A673 (cell line): ENCODE data around the gene FNDC1. TPM values are rescaled to one million over a fixed set of nuclear protein-coding genes. Genes with fewer than 3 reads are reported as not detected.

Experiments used
- Bru-seq: library from RNA; stranded (reverse); fragments of 400-500 nt; gene quantifications from one replicate; lab custom pipeline; 2021; lab: Mats Ljungman, UMichigan
- BruChase-seq, 2 experiments: library from RNA; stranded (reverse); fragments of 400-500 nt; gene quantifications; one replicate each; lab custom pipeline; 2021; lab: Mats Ljungman, UMichigan
- BruUV-seq: library from RNA; stranded (reverse); fragments of 400-500 nt; replicated peaks from 2 replicates; lab custom pipeline; 2021; lab: Mats Ljungman, UMichigan
- CTCF ChIA-PET: fragments of 300-600 bp; sonication (Branson Sonifier 250); formaldehyde crosslinking; loops from one replicate; lab custom pipeline; 2022; ENCODE audit warnings: antibody characterized with exemption; lab: Charles Lee
- POLR2A ChIA-PET: fragments of 300-600 bp; sonication (Branson Sonifier 250); formaldehyde crosslinking; loops from one replicate; lab custom pipeline; 2022; ENCODE audit warnings: antibody characterized with exemption; ENCODE audit not compliant: low non-redundant PET; lab: Charles Lee
- DNase-seq: peaks from one replicate; pipeline ENCODE4 v3.0.0-alpha.2; 2015; ENCODE audit warnings: low spot score
- H3K27ac ChIP-seq: fragments of 200-600 bp; sonication (generic); 2 replicates; pipeline ENCODE4 v1.5.1; 2016; ENCODE audit warnings: mixed run types, low read depth, mild to moderate bottlenecking, mixed read lengths, antibody characterized with exemption, low read length; ENCODE audit not compliant: poor library complexity, severe bottlenecking
- H3K27me3 ChIP-seq: fragments of 200-600 bp; sonication (generic); replicated peaks from 2 replicates; pipeline ENCODE4 v1.6.1; 2017; ENCODE audit warnings: mixed run types, low read depth, mild to moderate bottlenecking, mixed read lengths, antibody characterized with exemption, low read length; ENCODE audit not compliant: insufficient read depth, poor library complexity
- H3K36me3 ChIP-seq: fragments of 200-600 bp; sonication (generic); 2 replicates; pipeline ENCODE4 v1.6.1; 2016; ENCODE audit warnings: mixed run types, mild to moderate bottlenecking, mixed read lengths, antibody characterized with exemption, low read length; ENCODE audit not compliant: insufficient read depth, poor library complexity, severe bottlenecking
- H3K4me1 ChIP-seq: fragments of 200-600 bp; sonication (generic); 2 replicates; pipeline ENCODE4 v1.6.1; 2017; ENCODE audit warnings: mixed run types, mild to moderate bottlenecking, mixed read lengths, antibody characterized with exemption, low read length; ENCODE audit not compliant: insufficient read depth, poor library complexity, severe bottlenecking
- H3K4me3 ChIP-seq: fragments of 200-600 bp; sonication (generic); 2 replicates; pipeline ENCODE4 v1.5.1; 2016; ENCODE audit warnings: low read depth, mixed run types, mild to moderate bottlenecking, mixed read lengths, low read length; ENCODE audit not compliant: poor library complexity, severe bottlenecking
- H3K9me3 ChIP-seq: fragments of 200-600 bp; sonication (generic); 2 replicates; pipeline ENCODE4 v1.6.1; 2016; ENCODE audit warnings: mixed run types, low read depth, mild to moderate bottlenecking, mixed read lengths, antibody characterized with exemption, low read length; ENCODE audit not compliant: poor library complexity, severe bottlenecking
- CTCF ChIP-seq: fragments of 300-800, 200-600 bp; sonication (generic); conservative IDR thresholded peaks from 2 replicates; pipeline ENCODE4 v1.5.1; 2017; ENCODE audit warnings: low read depth, mild to moderate bottlenecking, antibody characterized with exemption, low read length, moderate library complexity, mixed read lengths
- EZH2 ChIP-seq: fragments of 200-600 bp; sonication (generic); IDR thresholded peaks from 2 replicates; pipeline ENCODE4 v1.6.1; 2017; ENCODE audit warnings: borderline replicate concordance, low read depth, mild to moderate bottlenecking, mixed read lengths, antibody characterized with exemption, low read length; ENCODE audit not compliant: poor library complexity, severe bottlenecking
- intact Hi-C: fragments of 100-400 bp; cut with micrococcal nuclease; formaldehyde crosslinking; loops from one replicate; pipeline ENCODE4 v1.10.0; 2022; ENCODE audit not compliant: unreplicated experiment
- long read RNA-seq: library from polyadenylated mRNA; stranded (forward); transcript quantifications from one replicate; pipeline ENCODE4 v2.0.0, GENCODE V29; 2022
- total RNA-seq: library from RNA; stranded (reverse); gene quantifications from 2 replicates; pipeline ENCODE4 v1.2.3, GENCODE V29; 2021

The FNDC1 gene
- not detected in 2 replicates for total RNA-seq
- Bru-seq, nascent RNA = percentile 9 among the genes with signal in this experiment
- BruChase-seq, experiment 1, labeled RNA remaining after a 2-hour chase = percentile 10 among the genes with signal in this experiment
- percentile 3 among the genes with signal in this experiment for BruChase-seq, experiment 2, labeled RNA remaining after a 6-hour chase
- long read RNA-seq = 0 reads

- Histone ChIP-seq H3K27ac (no peak within 1 kb of the TSS), H3K4me3 (peak within 1 kb of the TSS; percentile 34), H3K27me3 (peaks cover 56% of the 10 kb centered on the region), H3K4me1 (peaks cover 5% of the 10 kb centered on the region), H3K9me3 (no peaks in the 10 kb centered on the region), H3K36me3 (no peaks in the 10 kb centered on the region)
- no TSS peak for BruUV-seq
- TF ChIP-seq CTCF (no peak), EZH2 (no peak)
- DNase-seq = peak; percentile 38
- ChIA-PET POLR2A (no interaction called here), CTCF (no interaction called here)
- intact Hi-C loops = no loop called here
Observed at GRCh38 chr6:159169193-159169555, at the start of gene FNDC1. TSS of gene FNDC1 (plus strand) at chr6:159169400. CDS start at chr6:159169597, 197 bp downstream.

GRCh38 chr6:159119791-159120190 is 49.4 kb upstream of the FNDC1 start:
- no peak for DNase-seq
- Histone ChIP-seq H3K4me3 (no peak overlapping the region), H3K36me3 (no peaks in the 10 kb centered on the region), H3K4me1 (no peaks in the 10 kb centered on the region), H3K27me3 (no peaks in the 10 kb centered on the region), H3K9me3 (no peaks in the 10 kb centered on the region), H3K27ac (no peak overlapping the region)
- ChIA-PET CTCF (no interaction called here), POLR2A (no interaction called here)
- TF ChIP-seq EZH2 (no peak), CTCF (no peak)
- intact Hi-C loops = no loop called here
- BruUV-seq = no TSS peak

- ChIA-PET CTCF (no interaction called here), POLR2A (no interaction called here)
- DNase-seq = no peak
- H3K27me3 ChIP-seq = no peaks in the 10 kb centered on the region
- no peaks in the 10 kb centered on the region for H3K9me3 ChIP-seq
- no peaks in the 10 kb centered on the region for H3K36me3 ChIP-seq
- intact Hi-C loops = no loop called here
- TF ChIP-seq CTCF (no peak), EZH2 (no peak)
- H3K4me1 ChIP-seq = no peaks in the 10 kb centered on the region
- BruUV-seq = no TSS peak
- no peak overlapping the region for H3K4me3 ChIP-seq
- no peak overlapping the region for H3K27ac ChIP-seq
Observed at GRCh38 chr6:159121486-159121885, 47.7 kb upstream of the FNDC1 start.
